ENCODE results near the gene ZDHHC12. TPM values are rescaled to one million over a fixed set of nuclear protein-coding genes. Genes with fewer than 3 reads are reported as not detected.

The ZDHHC12 gene
- total and polyA plus RNA-seq, 2 of the 13 experiments (the other 11 are each of a cell fraction or from before 2014, with no cell fraction given), result 25.4 to 28.0 TPM

DNA sequence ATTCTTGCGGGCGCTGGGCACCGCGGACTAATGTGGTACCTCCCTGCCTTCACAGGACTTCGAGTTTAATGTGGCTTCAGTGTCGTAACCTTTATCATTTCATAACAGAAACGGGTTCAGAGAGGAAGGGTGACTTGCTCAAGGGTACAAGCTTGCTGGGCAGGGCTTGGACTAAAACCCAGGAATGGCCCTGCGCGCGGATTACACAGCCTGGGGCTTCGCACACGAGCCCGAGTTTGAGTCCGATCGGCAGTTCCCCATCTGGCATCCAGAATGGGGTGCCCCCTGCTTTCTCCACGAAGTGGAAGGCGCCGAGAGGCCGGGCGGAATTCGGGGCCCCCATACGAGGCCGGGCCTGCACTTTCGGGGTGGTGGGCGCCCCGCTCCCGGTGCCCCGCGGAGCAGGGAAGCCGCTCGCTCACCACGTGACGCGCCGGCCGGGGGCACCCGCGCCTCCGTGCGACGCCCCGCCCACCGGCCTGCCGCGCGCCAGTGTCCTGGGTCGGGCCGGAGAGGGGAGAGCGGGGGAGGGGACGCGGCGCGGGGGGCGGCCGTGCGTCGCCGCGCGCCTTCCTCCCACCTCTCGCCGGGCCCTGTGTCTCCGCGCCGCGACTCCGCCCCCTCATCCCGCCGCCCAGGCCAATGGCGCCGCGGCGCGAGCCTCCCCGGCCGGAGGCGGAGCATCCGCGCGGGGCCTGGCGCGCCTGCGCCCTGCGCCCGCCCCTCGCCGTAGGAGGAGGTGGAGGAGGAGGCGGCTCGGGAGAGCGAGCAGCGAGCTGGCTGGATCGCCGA, 35.2 kb downstream of the ZDHHC12 start, which contains the start of gene SET (continued):
- TF ChIP-seq RXRA (CRISPR knock-in tag; IDR thresholded peaks at IDR 0.05) (no peak; the same call in 1 of the 2 replicates), ZNF850 (CRISPR knock-in tag; conservative IDR thresholded peaks at IDR 0.05) (no peak), SMC3 (IDR thresholded peaks at IDR 0.05; ENCODE audit: low read length) (no peak), CBFB (CRISPR knock-in tag; IDR thresholded peaks at IDR 0.05) (no peak), JDP2 (CRISPR knock-in tag; IDR thresholded peaks at IDR 0.05; ENCODE audit: borderline replicate concordance) (peak; percentile 43; the same call in 1 of the 2 replicates), ZNF883 (CRISPR knock-in tag; IDR thresholded peaks at IDR 0.05; ENCODE audit: not compliant biosample characterization) (peak; percentile 77), RELA (CRISPR knock-in tag; IDR thresholded peaks at IDR 0.05) (no peak), NFE2 (CRISPR knock-in tag; IDR thresholded peaks at IDR 0.05) (no peak), SP4 (CRISPR knock-in tag; IDR thresholded peaks at IDR 0.05) (peak; percentile 78), THYN1 (CRISPR knock-in tag; IDR thresholded peaks at IDR 0.05; ENCODE audit: borderline replicate concordance, low read depth) (no peak), CHD2 (IDR thresholded peaks at IDR 0.05; ENCODE audit: low read depth, low read length) (0 out of 2 replicates have a peak, but pooled peaks have one; percentile 17), KLF12 (CRISPR knock-in tag; IDR thresholded peaks at IDR 0.05; ENCODE audit: borderline replicate concordance) (0 out of 2 replicates have a peak, but pooled peaks have one; percentile 34), PRMT3 (CRISPR knock-in tag; IDR thresholded peaks at IDR 0.05; ENCODE audit: borderline replicate concordance, low read depth) (no peak), ZNF720 (CRISPR knock-in tag; IDR thresholded peaks at IDR 0.05) (no peak), ZNF460 (CRISPR knock-in tag; IDR thresholded peaks at IDR 0.05; ENCODE audit: borderline replicate concordance) (no peak), ZNF354B (CRISPR knock-in tag; IDR thresholded peaks at IDR 0.05) (no peak), MXD4 (CRISPR knock-in tag; IDR thresholded peaks at IDR 0.05) (peak; percentile 89), HOXA3 (CRISPR knock-in tag; IDR thresholded peaks at IDR 0.05) (peak; percentile 56)
- TF ChIP-seq, protein P1, sequence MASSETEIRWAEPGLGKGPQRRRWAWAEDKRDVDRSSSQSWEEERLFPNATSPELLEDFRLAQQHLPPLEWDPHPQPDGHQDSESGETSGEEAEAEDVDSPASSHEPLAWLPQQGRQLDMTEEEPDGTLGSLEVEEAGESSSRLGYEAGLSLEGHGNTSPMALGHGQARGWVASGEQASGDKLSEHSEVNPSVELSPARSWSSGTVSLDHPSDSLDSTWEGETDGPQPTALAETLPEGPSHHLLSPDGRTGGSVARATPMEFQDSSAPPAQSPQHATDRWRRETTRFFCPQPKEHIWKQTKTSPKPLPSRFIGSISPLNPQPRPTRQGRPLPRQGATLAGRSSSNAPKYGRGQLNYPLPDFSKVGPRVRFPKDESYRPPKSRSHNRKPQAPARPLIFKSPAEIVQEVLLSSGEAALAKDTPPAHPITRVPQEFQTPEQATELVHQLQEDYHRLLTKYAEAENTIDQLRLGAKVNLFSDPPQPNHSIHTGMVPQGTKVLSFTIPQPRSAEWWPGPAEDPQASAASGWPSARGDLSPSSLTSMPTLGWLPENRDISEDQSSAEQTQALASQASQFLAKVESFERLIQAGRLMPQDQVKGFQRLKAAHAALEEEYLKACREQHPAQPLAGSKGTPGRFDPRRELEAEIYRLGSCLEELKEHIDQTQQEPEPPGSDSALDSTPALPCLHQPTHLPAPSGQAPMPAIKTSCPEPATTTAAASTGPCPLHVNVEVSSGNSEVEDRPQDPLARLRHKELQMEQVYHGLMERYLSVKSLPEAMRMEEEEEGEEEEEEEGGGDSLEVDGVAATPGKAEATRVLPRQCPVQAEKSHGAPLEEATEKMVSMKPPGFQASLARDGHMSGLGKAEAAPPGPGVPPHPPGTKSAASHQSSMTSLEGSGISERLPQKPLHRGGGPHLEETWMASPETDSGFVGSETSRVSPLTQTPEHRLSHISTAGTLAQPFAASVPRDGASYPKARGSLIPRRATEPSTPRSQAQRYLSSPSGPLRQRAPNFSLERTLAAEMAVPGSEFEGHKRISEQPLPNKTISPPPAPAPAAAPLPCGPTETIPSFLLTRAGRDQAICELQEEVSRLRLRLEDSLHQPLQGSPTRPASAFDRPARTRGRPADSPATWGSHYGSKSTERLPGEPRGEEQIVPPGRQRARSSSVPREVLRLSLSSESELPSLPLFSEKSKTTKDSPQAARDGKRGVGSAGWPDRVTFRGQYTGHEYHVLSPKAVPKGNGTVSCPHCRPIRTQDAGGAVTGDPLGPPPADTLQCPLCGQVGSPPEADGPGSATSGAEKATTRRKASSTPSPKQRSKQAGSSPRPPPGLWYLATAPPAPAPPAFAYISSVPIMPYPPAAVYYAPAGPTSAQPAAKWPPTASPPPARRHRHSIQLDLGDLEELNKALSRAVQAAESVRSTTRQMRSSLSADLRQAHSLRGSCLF (CRISPR knock-in tag; IDR thresholded peaks at IDR 0.05; ENCODE audit: borderline replicate concordance), result no peak
- TF ChIP-seq, protein P2, sequence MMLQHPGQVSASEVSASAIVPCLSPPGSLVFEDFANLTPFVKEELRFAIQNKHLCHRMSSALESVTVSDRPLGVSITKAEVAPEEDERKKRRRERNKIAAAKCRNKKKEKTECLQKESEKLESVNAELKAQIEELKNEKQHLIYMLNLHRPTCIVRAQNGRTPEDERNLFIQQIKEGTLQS (CRISPR knock-in tag; IDR thresholded peaks at IDR 0.05), result no peak
- TF ChIP-seq, protein P3, sequence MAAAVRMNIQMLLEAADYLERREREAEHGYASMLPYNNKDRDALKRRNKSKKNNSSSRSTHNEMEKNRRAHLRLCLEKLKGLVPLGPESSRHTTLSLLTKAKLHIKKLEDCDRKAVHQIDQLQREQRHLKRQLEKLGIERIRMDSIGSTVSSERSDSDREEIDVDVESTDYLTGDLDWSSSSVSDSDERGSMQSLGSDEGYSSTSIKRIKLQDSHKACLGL (CRISPR knock-in tag; IDR thresholded peaks at IDR 0.05), result no peak; the same call in 1 of the 2 replicates
- TF ChIP-seq, protein P4, sequence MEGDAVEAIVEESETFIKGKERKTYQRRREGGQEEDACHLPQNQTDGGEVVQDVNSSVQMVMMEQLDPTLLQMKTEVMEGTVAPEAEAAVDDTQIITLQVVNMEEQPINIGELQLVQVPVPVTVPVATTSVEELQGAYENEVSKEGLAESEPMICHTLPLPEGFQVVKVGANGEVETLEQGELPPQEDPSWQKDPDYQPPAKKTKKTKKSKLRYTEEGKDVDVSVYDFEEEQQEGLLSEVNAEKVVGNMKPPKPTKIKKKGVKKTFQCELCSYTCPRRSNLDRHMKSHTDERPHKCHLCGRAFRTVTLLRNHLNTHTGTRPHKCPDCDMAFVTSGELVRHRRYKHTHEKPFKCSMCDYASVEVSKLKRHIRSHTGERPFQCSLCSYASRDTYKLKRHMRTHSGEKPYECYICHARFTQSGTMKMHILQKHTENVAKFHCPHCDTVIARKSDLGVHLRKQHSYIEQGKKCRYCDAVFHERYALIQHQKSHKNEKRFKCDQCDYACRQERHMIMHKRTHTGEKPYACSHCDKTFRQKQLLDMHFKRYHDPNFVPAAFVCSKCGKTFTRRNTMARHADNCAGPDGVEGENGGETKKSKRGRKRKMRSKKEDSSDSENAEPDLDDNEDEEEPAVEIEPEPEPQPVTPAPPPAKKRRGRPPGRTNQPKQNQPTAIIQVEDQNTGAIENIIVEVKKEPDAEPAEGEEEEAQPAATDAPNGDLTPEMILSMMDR (CRISPR knock-in tag; IDR thresholded peaks at IDR 0.05), result no peak

Measured in HepG2 (cell line).